Endothelial cell of umbilical vein (primary cell): ENCODE results near the gene TTLL7.

Source experiments
- CTCF ChIP-seq, 2 donors: IDR thresholded peaks; 1 replicate in 1 of 2; 2 replicates in 1 of 2; pipeline ENCODE4 v1.5.1; 2011; ENCODE audit warnings: low read length in 2 of 2, mild to moderate bottlenecking in 2 of 2, moderate library complexity in 2 of 2, control low read depth in 1 of 2, inconsistent platforms in 1 of 2, low read depth in 1 of 2; ENCODE audit not compliant: insufficient read depth in 1 of 2; ENCODE audit errors: extremely low read depth in 1 of 2
- POLR2A ChIP-seq: IDR thresholded peaks from 2 replicates; pipeline ENCODE4 v1.6.1; 2012; ENCODE audit warnings: low read depth, mild to moderate bottlenecking, control low read depth, low read length
- POLR2AphosphoS5 ChIP-seq: IDR thresholded peaks from 2 replicates; pipeline ENCODE4 v1.6.1; 2012; ENCODE audit warnings: low read depth, mild to moderate bottlenecking, control low read depth, low read length, moderate library complexity; ENCODE audit not compliant: insufficient read depth

GRCh38 chr1:83910461-83910860 is 88.5 kb downstream of the TTLL7 start:
- TF ChIP-seq POLR2A (no peak), CTCF (IDR thresholded peaks at IDR 0.05; ENCODE audit: extremely low read depth in 1 of 2, insufficient read depth in 1 of 2, low read depth in 1 of 2, low read length in 2 of 2) (no peak), POLR2AphosphoS5 (no peak)
